Fibroblast of pulmonary artery (primary cell): ENCODE results near the gene SLC15A3.

Source experiments
- DNase-seq: peaks from one replicate; pipeline ENCODE4 v3.0.0-alpha.2; 2010; ENCODE audit warnings: low read depth
- H3K4me3 ChIP-seq: replicated peaks from 2 replicates; pipeline ENCODE4 v1.5.1; 2011; ENCODE audit warnings: low read depth, mild to moderate bottlenecking, control low read depth, low read length, moderate library complexity
- TF ChIP-seq, protein P1 (sequence below): IDR thresholded peaks from 2 replicates; pipeline ENCODE4 v1.5.1; 2011; ENCODE audit warnings: mild to moderate bottlenecking, control low read depth, low read length, inconsistent platforms; ENCODE audit errors: missing control alignments

Gene SLC15A3

DNA sequence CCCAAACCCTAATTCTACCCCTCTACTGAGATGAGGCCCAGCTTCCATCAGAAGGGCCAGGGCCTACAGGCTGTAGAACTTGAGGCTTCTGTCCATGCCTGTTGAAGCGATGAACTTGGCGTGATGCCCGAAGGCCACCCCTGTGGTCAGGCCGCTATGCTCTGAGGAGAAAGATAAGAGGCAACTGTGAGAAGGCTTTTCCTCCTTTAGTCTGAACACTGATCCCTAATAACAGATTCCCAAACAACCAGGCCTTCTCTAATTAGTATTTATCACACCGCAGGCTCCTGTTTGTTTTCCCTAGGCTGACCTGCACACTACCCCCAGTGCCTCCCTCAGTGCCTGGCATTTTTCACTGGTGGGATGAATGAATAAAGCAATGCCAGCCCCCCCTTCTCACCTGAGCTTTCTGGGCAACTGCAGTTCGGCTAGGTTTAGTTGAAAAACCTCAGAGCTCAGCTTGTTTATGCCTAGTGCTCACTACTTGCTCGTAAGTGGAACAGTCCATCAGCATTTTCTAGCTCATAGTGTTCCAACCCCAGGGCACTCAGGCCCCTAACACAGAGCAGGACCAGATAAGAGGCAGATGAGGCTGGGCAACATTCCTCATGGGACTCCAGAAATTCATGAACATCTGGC lies 60.8 kb downstream of the SLC15A3 start:
- H3K4me3 ChIP-seq, result no peak overlapping the region
- TF ChIP-seq, protein P1, sequence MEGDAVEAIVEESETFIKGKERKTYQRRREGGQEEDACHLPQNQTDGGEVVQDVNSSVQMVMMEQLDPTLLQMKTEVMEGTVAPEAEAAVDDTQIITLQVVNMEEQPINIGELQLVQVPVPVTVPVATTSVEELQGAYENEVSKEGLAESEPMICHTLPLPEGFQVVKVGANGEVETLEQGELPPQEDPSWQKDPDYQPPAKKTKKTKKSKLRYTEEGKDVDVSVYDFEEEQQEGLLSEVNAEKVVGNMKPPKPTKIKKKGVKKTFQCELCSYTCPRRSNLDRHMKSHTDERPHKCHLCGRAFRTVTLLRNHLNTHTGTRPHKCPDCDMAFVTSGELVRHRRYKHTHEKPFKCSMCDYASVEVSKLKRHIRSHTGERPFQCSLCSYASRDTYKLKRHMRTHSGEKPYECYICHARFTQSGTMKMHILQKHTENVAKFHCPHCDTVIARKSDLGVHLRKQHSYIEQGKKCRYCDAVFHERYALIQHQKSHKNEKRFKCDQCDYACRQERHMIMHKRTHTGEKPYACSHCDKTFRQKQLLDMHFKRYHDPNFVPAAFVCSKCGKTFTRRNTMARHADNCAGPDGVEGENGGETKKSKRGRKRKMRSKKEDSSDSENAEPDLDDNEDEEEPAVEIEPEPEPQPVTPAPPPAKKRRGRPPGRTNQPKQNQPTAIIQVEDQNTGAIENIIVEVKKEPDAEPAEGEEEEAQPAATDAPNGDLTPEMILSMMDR, result no peak
- DNase-seq, result peak; percentile 51

DNA sequence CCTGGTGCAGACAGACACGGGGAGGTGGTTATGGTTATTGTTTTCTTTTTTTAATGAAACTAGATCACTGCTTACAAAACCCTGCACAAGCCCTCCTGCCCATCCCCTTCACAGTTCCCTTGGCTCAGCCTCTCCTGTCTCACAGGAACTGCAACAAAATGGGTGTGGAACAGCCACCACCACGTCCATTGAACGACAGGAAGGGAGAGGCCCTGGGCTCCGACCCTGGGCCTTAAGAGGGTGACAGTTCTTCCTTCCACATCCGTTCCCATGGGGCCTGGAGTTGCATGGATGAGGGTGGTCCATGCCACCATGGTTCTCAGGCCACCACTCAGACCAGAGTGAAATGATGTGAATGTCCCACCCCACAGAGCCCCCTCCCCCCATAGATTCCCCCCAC lies 61.3 kb downstream of the SLC15A3 start:
- no peak overlapping the region for H3K4me3 ChIP-seq
- no peak for DNase-seq
- TF ChIP-seq, protein P1, result no peak

DNA sequence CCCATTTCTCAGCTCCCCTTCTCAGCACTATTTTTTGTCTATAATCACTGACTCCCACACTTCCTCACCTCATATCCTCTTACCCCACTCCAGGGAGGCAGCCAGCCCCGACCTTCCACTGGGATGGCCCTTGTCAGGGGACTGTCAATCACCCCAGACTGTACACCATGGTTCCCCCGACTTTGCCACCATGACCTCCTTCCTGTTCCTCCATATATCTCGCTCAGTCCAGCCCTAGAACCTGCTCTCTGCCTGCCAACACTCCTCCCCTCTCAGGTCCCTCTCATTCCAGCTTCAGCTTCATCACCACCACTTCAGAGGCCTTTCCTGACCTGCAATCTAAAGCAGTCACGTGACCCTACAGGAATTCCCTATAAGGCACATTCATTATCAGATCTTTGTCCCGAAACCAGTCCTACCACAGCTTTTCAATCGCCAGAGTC lies 62.1 kb downstream of the SLC15A3 start:
- no peak for DNase-seq
- TF ChIP-seq, protein P1, result no peak
- no peak overlapping the region for H3K4me3 ChIP-seq

DNA sequence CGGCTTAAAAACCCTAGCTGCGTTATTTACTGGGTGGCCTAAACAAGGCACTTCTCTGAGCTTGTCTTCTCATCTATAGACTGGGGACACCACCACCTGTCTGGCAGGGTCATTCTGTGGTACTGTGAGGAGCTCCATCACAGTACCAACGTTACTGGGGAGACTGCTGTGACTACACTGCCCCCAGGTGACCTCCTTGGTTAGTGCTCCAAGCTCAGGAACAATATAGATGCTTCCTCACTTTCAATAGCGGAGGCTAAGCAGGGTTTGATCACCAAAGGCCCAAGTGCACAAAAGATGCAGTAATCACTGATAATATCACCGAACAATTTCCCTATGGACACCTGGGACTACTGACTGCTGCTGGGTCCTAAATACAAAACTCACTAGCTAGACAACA lies 64.4 kb downstream of the SLC15A3 start:
- TF ChIP-seq, protein P1, result peak; percentile 86
- DNase-seq, result peak; percentile 73
- no peak overlapping the region for H3K4me3 ChIP-seq
